ENCODE results near the gene DUSP14. TPM values are rescaled to one million over a fixed set of nuclear protein-coding genes. Genes with fewer than 3 reads are reported as not detected.

Gene DUSP14
- total and polyA plus RNA-seq, 2 of the 8 experiments (the other 6 are each of a cell fraction or from before 2014, with no cell fraction given): 22.1 to 37.9 TPM

- Histone ChIP-seq H4K8ac (ENCODE audit: extremely low read depth, insufficient read depth, low read length) (no peak overlapping the region), H3K23me2 (ENCODE audit: low read depth, low read length) (no peaks in the 10 kb centered on the region), H3K4ac (replicated peaks; ENCODE audit: insufficient read length, low read depth, low read length) (no peak overlapping the region), H3K79me2 (ENCODE audit: control insufficient read depth in 1 of 2, insufficient read depth in 2 of 2, low read length in 2 of 2) (no peaks in the 10 kb centered on the region), H3K23ac (ENCODE audit: insufficient read length) (no peak overlapping the region), H3K4me1 (replicated peaks in 1 of 4; ENCODE audit: control insufficient read depth in 3 of 4, insufficient read depth in 4 of 4, low read length in 3 of 4) (peaks cover 0 to 5% (median 0%) of the 10 kb centered on the region in 4 experiments; a peak in 1 of 7 replicates), H3K9me3 (ENCODE audit: insufficient read depth in 2 of 2, low read depth in 1 of 2, low read length in 1 of 2) (no peaks in the 10 kb centered on the region), H2BK15ac (ENCODE audit: low read length) (no peak overlapping the region), H2BK120ac (replicated peaks; ENCODE audit: low read depth, low read length) (no peak overlapping the region), H2BK5ac (ENCODE audit: low read depth, low read length) (no peak overlapping the region), H2AFZ (ENCODE audit: low read length) (no peak overlapping the region), H3K14ac (ENCODE audit: insufficient read length) (no peak overlapping the region), H2BK12ac (ENCODE audit: low read depth, low read length) (no peak overlapping the region), H3K36me3 (ENCODE audit: control insufficient read depth in 2 of 4, insufficient read depth in 4 of 4, low read length in 3 of 4) (no peaks in the 10 kb centered on the region; a peak in 1 of 8 replicates), H3K9ac (replicated peaks in 1 of 4; ENCODE audit: extremely low read depth in 1 of 4, low read depth in 3 of 4, low read length in 3 of 4) (no peak overlapping the region), H3K27ac (ENCODE audit: low read depth, low read length) (no peak overlapping the region), H4K5ac (ENCODE audit: insufficient read length, low read depth, low read length) (no peak overlapping the region), H3K27me3 (replicated peaks in 1 of 4; ENCODE audit: control insufficient read depth in 3 of 4, extremely low read depth in 1 of 4, insufficient read depth in 3 of 4, low read length in 3 of 4) (no peaks in the 10 kb centered on the region), H3K56ac (replicated peaks; ENCODE audit: insufficient read length, low read depth, low read length) (no peak overlapping the region), H2BK20ac (ENCODE audit: low read length) (no peak overlapping the region), H3K79me1 (ENCODE audit: low read depth, low read length) (no peaks in the 10 kb centered on the region; the same call in 1 of the 2 replicates), H2AK5ac (ENCODE audit: low read depth, low read length) (no peak overlapping the region), H3K4me2 (ENCODE audit: insufficient read depth in 1 of 2, low read depth in 2 of 2, low read length in 2 of 2) (no peak overlapping the region), H4K20me1 (replicated peaks in 1 of 2; ENCODE audit: control insufficient read depth in 1 of 2, insufficient read depth in 2 of 2, low read length in 2 of 2) (peaks cover 0 to 2% of the 10 kb centered on the region in 2 experiments), H3K4me3 (ENCODE audit: extremely low read depth in 1 of 4, insufficient read depth in 2 of 4, low read depth in 3 of 4, low read length in 4 of 4) (no peak overlapping the region), H4K91ac (replicated peaks; ENCODE audit: insufficient read length, low read length) (no peak overlapping the region), H3K18ac (ENCODE audit: extremely low read depth, low read length) (no peak overlapping the region)
- no peak for FAIRE-seq
- no peak for DNase-seq (ENCODE audit: low read depth in 1 of 2, low spot score in 2 of 2)
- POLR2A ChIA-PET (ENCODE audit: partially characterized antibody): interaction anchor here (1.2 kb wide), 1 partner anchor 9 kb away, joined by 3 read pairs; no protein-coding TSS in a partner anchor
- 92% methylated on average over 3 of the region's 3 CpGs; no CpG with 5 or more reads in 1 of the 2 experiments for whole genome bisulfite sequencing, 2 experiments (ENCODE audit: extremely low coverage in 1 of 2, insufficient coverage in 1 of 2, insufficient read length in 1 of 2, insufficient replicate concordance in 2 of 2, low coverage in 1 of 2, low lambda C conversion rate in 2 of 2, missing lambda C conversion rate in 1 of 2)
- CTCF ChIA-PET (ENCODE audit: partially characterized antibody): interaction anchor here (0.5 to 1.2 kb wide), 5 partner anchors 21 to 451 kb away, joined by 3 to 4 read pairs (median 3); no protein-coding TSS in a partner anchor
- TF ChIP-seq, protein P1, sequence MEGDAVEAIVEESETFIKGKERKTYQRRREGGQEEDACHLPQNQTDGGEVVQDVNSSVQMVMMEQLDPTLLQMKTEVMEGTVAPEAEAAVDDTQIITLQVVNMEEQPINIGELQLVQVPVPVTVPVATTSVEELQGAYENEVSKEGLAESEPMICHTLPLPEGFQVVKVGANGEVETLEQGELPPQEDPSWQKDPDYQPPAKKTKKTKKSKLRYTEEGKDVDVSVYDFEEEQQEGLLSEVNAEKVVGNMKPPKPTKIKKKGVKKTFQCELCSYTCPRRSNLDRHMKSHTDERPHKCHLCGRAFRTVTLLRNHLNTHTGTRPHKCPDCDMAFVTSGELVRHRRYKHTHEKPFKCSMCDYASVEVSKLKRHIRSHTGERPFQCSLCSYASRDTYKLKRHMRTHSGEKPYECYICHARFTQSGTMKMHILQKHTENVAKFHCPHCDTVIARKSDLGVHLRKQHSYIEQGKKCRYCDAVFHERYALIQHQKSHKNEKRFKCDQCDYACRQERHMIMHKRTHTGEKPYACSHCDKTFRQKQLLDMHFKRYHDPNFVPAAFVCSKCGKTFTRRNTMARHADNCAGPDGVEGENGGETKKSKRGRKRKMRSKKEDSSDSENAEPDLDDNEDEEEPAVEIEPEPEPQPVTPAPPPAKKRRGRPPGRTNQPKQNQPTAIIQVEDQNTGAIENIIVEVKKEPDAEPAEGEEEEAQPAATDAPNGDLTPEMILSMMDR (IDR thresholded peaks at IDR 0.05; ENCODE audit: control extremely low read depth in 1 of 3, insufficient read depth in 1 of 3, low read depth in 1 of 3, low read length in 3 of 3): no peak
- TF ChIP-seq NRF1 (IDR thresholded peaks at IDR 0.05; ENCODE audit: low read depth, low read length) (no peak), EGR1 (IDR thresholded peaks at IDR 0.05; ENCODE audit: borderline replicate concordance, low read depth, low read length) (no peak), JUND (IDR thresholded peaks at IDR 0.05; ENCODE audit: low read length) (no peak), SRF (IDR thresholded peaks at IDR 0.05; ENCODE audit: low read depth, low read length) (no peak), KDM4A (IDR thresholded peaks at IDR 0.05; ENCODE audit: low read depth, low read length, severe bottlenecking) (no peak), RXRA (IDR thresholded peaks at IDR 0.05; ENCODE audit: insufficient read depth, low read depth, low read length) (no peak), TBP (IDR thresholded peaks at IDR 0.05; ENCODE audit: low read depth, low read length) (no peak), RAD21 (IDR thresholded peaks at IDR 0.05 in 1 of 2, conservative IDR thresholded peaks at IDR 0.05 in 1 of 2; ENCODE audit: low read depth in 2 of 2, low read length in 2 of 2) (no peak), SIRT6 (IDR thresholded peaks at IDR 0.05; ENCODE audit: low read length) (no peak), TAF7 (optimal IDR thresholded peaks at IDR 0.05; ENCODE audit: borderline replicate concordance, low read depth, low read length) (no peak), CHD2 (IDR thresholded peaks at IDR 0.05; ENCODE audit: low read length) (no peak)
These were observed 30.9 kb upstream of the DUSP14 start for GRCh38 chr17:37458805-37459204.
